Gastroesophageal sphincter (tissue), 3 donors: ENCODE results near the gene HMOX1.

Experiments
- EP300 ChIP-seq: sonication (generic); formaldehyde crosslinking; IDR thresholded peaks from one replicate; pipeline ENCODE4 v1.6.1; 2017; ENCODE audit warnings: antibody characterized with exemption, mild to moderate bottlenecking
- POLR2A ChIP-seq, 2 donors: fragments of 450-650 bp; IDR thresholded peaks; one replicate each; pipeline ENCODE4 v1.6.1; 2017; ENCODE audit warnings: antibody characterized with exemption in 2 of 2, mild to moderate bottlenecking in 2 of 2, moderate library complexity in 1 of 2
- POLR2AphosphoS5 ChIP-seq: sonication (generic); formaldehyde crosslinking; IDR thresholded peaks from one replicate; pipeline ENCODE4 v1.6.1; 2017; ENCODE audit warnings: antibody characterized with exemption
- TF ChIP-seq, protein P1 (sequence below), 4 experiments: fragments of 200-600 bp in 2 of 4; fragments of 450-650 bp in 2 of 4; sonication (generic) in 1 of 4; IDR thresholded peaks; one replicate each; pipeline ENCODE4 v1.5.1; 2017 to 2019; ENCODE audit warnings: antibody characterized with exemption in 4 of 4, mild to moderate bottlenecking in 2 of 4, moderate library complexity in 2 of 4

DNA sequence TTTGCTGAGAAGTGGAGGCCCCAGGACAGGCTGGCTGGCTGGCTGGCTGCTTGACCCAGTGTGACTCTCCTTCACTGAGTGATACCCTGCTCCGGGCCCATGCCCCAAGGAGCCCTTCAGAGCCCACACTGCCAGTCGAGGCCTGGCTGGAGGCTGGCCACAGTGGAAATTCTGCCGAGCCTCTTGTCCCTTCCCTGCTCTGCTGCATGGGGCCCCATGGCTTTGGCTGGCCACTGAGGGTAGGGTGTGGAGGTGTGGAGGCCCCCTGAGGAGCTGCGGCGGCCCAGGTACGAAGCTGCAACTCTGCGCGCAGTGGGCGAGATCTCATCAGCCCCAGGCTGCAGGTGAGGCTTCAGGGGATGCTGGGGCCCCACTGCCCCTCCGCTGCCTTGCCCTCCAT lies 33.4 kb upstream of the HMOX1 start:
- TF ChIP-seq, protein P1, sequence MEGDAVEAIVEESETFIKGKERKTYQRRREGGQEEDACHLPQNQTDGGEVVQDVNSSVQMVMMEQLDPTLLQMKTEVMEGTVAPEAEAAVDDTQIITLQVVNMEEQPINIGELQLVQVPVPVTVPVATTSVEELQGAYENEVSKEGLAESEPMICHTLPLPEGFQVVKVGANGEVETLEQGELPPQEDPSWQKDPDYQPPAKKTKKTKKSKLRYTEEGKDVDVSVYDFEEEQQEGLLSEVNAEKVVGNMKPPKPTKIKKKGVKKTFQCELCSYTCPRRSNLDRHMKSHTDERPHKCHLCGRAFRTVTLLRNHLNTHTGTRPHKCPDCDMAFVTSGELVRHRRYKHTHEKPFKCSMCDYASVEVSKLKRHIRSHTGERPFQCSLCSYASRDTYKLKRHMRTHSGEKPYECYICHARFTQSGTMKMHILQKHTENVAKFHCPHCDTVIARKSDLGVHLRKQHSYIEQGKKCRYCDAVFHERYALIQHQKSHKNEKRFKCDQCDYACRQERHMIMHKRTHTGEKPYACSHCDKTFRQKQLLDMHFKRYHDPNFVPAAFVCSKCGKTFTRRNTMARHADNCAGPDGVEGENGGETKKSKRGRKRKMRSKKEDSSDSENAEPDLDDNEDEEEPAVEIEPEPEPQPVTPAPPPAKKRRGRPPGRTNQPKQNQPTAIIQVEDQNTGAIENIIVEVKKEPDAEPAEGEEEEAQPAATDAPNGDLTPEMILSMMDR (IDR thresholded peaks at IDR 0.05) = no peak
- TF ChIP-seq POLR2AphosphoS5 = no peak
- no peak for TF ChIP-seq POLR2A (IDR thresholded peaks at IDR 0.05)
- TF ChIP-seq EP300 = no peak
